GM15510 (cell line): ENCODE measurements around the gene ZNF784.

ENCODE experiments used
- POLR2A ChIP-seq: IDR thresholded peaks from 3 replicates; pipeline ENCODE4 v1.6.1; 2011; ENCODE audit warnings: borderline replicate concordance; ENCODE audit not compliant: insufficient read length; ENCODE audit errors: extremely low read depth

The ZNF784 gene

GRCh38 chr19:55620410-55621204, 3.8 kb downstream of the ZNF784 start:
- no peak for TF ChIP-seq POLR2A

GRCh38 chr19:55619286-55619685, 5.1 kb downstream of the ZNF784 start:
- no peak for TF ChIP-seq POLR2A

DNA sequence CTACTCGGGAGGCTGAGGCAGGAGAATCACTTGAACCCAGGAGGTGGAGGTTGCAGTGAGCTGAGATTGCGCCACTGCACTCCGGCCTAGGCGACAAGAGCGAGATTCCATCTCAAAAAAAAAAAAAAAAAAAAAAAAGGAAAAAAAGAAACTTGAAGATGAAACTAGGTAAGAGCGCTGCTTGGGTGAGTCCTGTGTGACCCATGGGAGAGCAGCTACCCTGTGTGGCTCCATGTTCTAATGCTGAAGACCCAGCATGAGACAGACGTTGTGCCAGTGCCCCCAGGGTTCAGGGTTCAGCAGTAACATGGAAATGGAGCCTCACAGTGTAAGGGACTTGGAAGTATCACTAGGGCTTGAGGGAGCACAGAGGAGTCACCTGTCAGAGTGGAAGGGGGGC, 5.9 kb downstream of the ZNF784 start:
- no peak for TF ChIP-seq POLR2A

GRCh38 chr19:55617426-55617825, 6.9 kb downstream of the ZNF784 start:
- TF ChIP-seq POLR2A: no peak

DNA sequence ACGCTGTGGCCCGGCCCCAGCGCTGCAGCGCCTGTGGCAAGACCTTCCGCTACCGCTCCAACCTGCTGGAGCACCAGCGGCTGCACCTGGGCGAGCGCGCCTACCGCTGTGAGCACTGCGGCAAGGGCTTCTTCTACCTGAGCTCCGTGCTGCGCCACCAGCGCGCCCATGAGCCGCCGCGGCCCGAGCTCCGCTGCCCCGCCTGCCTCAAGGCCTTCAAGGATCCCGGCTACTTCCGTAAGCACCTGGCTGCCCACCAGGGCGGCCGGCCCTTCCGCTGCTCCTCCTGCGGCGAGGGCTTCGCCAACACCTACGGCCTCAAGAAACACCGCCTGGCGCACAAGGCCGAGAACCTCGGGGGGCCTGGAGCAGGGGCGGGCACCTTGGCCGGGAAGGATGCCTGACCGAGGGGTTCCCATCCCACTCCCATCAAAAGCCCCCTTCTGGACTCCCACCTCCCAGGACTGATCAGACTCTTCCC, 7.9 kb downstream of the ZNF784 start:
- no peak for TF ChIP-seq POLR2A

- TF ChIP-seq POLR2A: no peak
These were observed 8.6 kb downstream of the ZNF784 start for GRCh38 chr19:55615543-55616394.

GRCh38 chr19:55614711-55615542, 9.4 kb downstream of the ZNF784 start:
- no peak for TF ChIP-seq POLR2A

DNA sequence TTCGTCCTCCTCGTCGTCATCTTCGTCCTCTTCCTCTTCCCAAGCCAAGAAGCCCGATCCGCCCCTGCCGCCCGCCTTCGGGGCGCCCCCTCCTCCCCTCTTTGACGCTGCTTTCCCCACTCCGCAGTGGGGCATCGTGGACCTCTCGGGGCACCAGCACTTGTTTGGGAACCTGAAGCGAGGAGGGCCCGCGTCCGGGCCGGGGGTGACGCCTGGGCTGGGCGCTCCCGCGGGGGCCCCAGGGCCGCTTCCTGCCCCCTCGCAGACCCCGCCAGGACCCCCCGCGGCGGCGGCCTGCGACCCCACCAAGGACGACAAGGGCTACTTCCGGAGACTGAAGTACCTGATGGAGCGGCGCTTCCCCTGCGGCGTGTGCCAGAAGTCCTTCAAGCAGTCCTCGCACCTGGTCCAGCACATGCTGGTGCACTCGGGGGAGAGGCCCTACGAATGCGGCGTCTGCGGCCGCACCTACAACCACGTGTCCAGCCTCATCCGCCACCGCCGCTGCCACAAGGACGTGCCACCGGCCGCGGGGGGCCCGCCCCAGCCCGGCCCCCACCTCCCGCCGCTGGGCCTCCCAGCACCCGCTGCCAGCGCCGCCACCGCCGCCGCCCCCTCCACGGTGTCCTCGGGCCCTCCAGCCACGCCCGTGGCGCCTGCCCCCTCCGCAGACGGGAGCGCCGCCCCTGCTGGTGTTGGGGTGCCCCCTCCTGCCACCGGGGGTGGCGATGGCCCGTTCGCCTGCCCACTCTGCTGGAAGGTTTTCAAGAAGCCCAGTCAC, 10.2 kb downstream of the ZNF784 start:
- TF ChIP-seq POLR2A: no peak

GRCh38 chr19:55613396-55613795, 11.0 kb downstream of the ZNF784 start:
- TF ChIP-seq POLR2A: no peak

DNA sequence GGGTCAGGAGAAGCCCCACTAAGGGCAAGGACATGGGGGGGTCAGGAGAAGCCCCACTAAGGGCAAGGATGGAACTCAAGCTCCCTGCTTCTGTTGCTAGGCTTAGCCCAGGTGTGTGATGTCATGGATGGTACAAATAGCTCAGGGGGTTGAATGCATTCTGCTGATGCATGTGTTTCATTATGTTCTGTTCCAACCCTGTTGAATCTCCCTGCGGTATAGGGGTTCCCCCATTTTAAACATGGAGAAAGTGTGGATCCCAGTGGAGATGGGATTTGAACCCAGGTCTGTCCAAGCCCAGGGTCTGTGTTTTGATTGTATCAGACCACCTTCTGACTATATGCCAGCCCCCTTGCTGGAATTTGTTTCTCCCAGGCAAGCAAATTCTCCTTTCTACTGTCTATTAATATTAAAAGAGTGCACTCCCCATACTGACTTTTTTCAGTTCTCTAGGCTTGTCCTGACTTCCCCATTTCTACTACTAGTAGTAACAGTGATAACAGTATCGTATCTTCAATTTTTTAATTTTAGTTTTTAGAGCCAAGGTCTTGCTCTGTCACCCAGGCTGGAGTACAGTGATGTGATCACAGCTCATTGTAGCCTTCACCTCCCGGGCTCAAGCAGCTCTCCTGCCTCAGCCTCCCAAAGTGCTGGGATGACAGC, 12.3 kb downstream of the ZNF784 start:
- no peak for TF ChIP-seq POLR2A

DNA sequence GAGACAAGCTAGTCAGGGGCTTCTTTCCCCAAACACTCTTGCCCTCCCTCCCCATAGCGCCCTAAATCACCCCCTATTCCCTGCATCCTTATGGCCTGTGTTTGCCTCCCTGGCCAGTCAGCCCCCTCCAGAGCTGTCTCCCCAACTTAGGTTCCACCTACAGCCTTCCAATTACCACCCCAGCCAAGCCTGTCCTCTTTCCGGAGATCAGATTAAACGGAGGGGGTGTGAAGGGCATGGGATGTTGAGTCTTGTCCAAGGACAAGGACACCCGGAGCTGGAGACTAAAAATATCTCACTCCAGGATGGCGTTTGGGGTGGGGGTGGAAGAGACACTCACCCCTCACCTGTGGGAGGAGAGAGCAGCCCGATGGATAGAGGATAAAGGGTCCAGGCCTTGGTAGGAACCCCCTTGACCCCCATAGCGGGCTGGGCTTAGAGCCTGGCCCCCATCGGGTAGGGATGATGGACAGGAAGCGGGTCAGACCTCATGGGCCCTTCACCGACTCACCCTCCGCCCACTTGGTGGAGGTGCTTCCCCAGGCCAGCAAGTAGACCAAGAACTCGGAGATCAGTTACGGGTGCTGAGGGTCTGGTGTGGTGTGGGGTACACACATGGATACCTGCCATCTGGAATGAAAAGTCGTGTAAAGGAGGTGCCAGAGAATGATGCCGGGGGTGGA, 12.9 kb downstream of the ZNF784 start:
- TF ChIP-seq POLR2A: no peak

GRCh38 chr19:55609326-55609725, 15.0 kb downstream of the ZNF784 start:
- TF ChIP-seq POLR2A: no peak

GRCh38 chr19:55606817-55607216, 17.5 kb downstream of the ZNF784 start:
- no peak for TF ChIP-seq POLR2A
